NCI-H1436 (cell line): ENCODE measurements around the gene SLCO2B1.

Experiments
- DNase-seq: peaks from one replicate; lab custom pipeline; 2025; lab: John Stamatoyannopoulos, UW

SLCO2B1 gene

GRCh38 chr11:75145196-75145971 is 5.5 kb upstream of the SLCO2B1 start:
- no peak for DNase-seq

GRCh38 chr11:75145972-75146519 is 4.9 kb upstream of the SLCO2B1 start:
- DNase-seq: no peak

- DNase-seq: no peak
Measured at GRCh38 chr11:75146711-75147110, 4.2 kb upstream of the SLCO2B1 start.

GRCh38 chr11:75147191-75147874 is 3.6 kb upstream of the SLCO2B1 start:
- no peak for DNase-seq

GRCh38 chr11:75147875-75148263 is 3.0 kb upstream of the SLCO2B1 start:
- DNase-seq: no peak

- no peak for DNase-seq
Measured at GRCh38 chr11:75148436-75148983, 2.4 kb upstream of the SLCO2B1 start.

- no peak for DNase-seq
Measured at GRCh38 chr11:75149766-75150465, 991 bp upstream of the SLCO2B1 start.

- no peak for DNase-seq
Measured at GRCh38 chr11:75151346-75152047, 590 bp downstream of the SLCO2B1 start.

- DNase-seq: no peak
Measured at GRCh38 chr11:75152090-75152489, 1.2 kb downstream of the SLCO2B1 start.

GRCh38 chr11:75152651-75153427 is 1.9 kb downstream of the SLCO2B1 start:
- DNase-seq: no peak

GRCh38 chr11:75154646-75155569 is 4.0 kb downstream of the SLCO2B1 start:
- DNase-seq: no peak

- DNase-seq: no peak
Measured at GRCh38 chr11:75155570-75156422, 4.9 kb downstream of the SLCO2B1 start.

- DNase-seq: no peak
Measured at GRCh38 chr11:75158241-75158640, 7.3 kb downstream of the SLCO2B1 start.

GRCh38 chr11:75158696-75159150 is 7.8 kb downstream of the SLCO2B1 start:
- no peak for DNase-seq

GRCh38 chr11:75159151-75159953 is 8.4 kb downstream of the SLCO2B1 start:
- no peak for DNase-seq

GRCh38 chr11:75160220-75160757 is 9.4 kb downstream of the SLCO2B1 start:
- no peak for DNase-seq

GRCh38 chr11:75160880-75161279 is 10.0 kb downstream of the SLCO2B1 start:
- DNase-seq: no peak
